Measurements from ENCODE around the gene PTCD2.

DNA sequence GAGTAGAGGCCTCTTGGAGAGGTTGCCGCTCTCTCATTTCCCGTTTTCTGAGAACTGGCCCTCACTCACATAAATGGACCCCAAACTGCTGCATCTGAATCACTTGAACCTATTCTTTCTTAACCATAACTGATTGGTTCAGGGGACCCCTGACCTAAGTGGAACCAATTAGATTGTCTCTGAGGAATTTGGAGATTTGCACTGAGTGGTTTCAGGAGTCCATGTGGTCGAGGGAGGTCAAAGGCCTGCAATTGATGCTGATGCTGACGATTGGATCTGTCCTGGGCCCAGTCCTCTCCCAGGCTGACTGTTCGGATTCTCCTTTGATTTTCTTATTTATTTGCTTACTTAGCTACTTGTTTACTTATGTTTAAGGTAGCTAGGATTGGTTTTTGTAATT is 88.0 kb downstream of the PTCD2 start:
- TF ChIP-seq, protein P1, sequence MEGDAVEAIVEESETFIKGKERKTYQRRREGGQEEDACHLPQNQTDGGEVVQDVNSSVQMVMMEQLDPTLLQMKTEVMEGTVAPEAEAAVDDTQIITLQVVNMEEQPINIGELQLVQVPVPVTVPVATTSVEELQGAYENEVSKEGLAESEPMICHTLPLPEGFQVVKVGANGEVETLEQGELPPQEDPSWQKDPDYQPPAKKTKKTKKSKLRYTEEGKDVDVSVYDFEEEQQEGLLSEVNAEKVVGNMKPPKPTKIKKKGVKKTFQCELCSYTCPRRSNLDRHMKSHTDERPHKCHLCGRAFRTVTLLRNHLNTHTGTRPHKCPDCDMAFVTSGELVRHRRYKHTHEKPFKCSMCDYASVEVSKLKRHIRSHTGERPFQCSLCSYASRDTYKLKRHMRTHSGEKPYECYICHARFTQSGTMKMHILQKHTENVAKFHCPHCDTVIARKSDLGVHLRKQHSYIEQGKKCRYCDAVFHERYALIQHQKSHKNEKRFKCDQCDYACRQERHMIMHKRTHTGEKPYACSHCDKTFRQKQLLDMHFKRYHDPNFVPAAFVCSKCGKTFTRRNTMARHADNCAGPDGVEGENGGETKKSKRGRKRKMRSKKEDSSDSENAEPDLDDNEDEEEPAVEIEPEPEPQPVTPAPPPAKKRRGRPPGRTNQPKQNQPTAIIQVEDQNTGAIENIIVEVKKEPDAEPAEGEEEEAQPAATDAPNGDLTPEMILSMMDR (IDR thresholded peaks at IDR 0.05): no peak
- TF ChIP-seq POLR2A (IDR thresholded peaks at IDR 0.05) (no peak), POLR2AphosphoS5 (IDR thresholded peaks at IDR 0.05; ENCODE audit: insufficient read depth in 1 of 2, low read depth in 1 of 2) (no peak)
